BLaER1 treated with 17β-estradiol and CSF1 and Interleukin-3, amounts not matched to agents 10 nM and 100 nM (cell line): ENCODE data around the gene PI4KA.
"Not testable (repeated sequence)": the region's sequence is repeated elsewhere in the genome, so short reads cannot be mapped to it uniquely, and the experiment has no call there.

Experiments used
- H3K27ac ChIP-seq, 11 experiments: shearing (Covaris generic); formaldehyde crosslinking; 2 replicates each; pipeline ENCODE4 v1.8.1; 2022
- H3K27me3 ChIP-seq, 11 experiments: shearing (Covaris generic); formaldehyde crosslinking; 2 replicates each; pipeline ENCODE4 v1.8.1; 2022
- H3K36me3 ChIP-seq, 11 experiments: shearing (Covaris generic); formaldehyde crosslinking; 2 replicates each; pipeline ENCODE4 v1.8.1; 2022
- H3K4me1 ChIP-seq, 10 experiments: shearing (Covaris generic); formaldehyde crosslinking; 2 replicates each; pipeline ENCODE4 v1.8.1; 2022
- H3K4me2 ChIP-seq, 11 experiments: shearing (Covaris generic); formaldehyde crosslinking; 2 replicates each; pipeline ENCODE4 v1.8.1; 2022
- H3K4me3 ChIP-seq, 10 experiments: shearing (Covaris generic); formaldehyde crosslinking; 2 replicates each; pipeline ENCODE4 v1.8.1; 2022
- H3K9ac ChIP-seq, 11 experiments: shearing (Covaris generic); formaldehyde crosslinking; 2 replicates each; pipeline ENCODE4 v1.8.1; 2022
- H3K9me3 ChIP-seq, 11 experiments: shearing (Covaris generic); formaldehyde crosslinking; replicated peaks in 1 of 11; 2 replicates each; pipeline ENCODE4 v1.8.1; 2022
- H4K20me1 ChIP-seq, 11 experiments: shearing (Covaris generic); formaldehyde crosslinking; 2 replicates each; pipeline ENCODE4 v1.8.1; 2022
- Cebpa-rat ChIP-seq, 11 experiments: shearing (Covaris generic); IDR thresholded peaks; 2 replicates each; pipeline ENCODE4 v1.8.1; 2022

Gene PI4KA

DNA sequence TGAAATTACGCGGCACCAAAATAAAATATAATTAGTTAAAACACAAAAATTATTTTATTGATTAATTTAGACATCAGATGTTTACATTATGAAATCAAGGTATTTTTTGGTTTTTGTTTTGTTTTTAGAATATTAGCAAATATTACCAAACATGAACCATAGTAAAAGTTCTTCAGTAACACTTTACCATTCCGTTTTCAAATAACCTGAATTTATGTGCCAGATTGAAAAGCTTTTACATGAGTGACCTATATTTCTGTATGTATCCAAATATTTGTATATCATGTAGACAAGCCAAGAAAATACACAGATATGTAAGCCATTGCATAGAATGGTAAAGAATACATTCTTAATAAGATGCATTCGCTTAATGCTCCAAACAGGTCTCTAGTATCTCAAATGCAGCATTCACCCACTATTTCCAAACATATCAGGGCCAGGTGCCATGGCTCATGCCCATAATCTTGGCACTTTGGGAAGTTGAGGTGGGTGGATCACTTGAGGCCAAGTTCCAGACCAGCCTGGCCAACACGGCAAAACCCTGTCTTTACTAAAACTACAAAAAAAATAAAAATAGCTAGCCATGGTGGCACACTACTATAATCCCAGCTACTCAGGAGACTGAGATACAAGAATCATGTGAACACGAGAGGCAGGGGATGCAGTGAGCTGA lies 187.1 kb downstream of the PI4KA start:
- H3K4me1 ChIP-seq = no peaks in the 10 kb centered on the region
- no peak overlapping the region for H3K4me2 ChIP-seq
- H3K9me3 ChIP-seq = no peaks in the 10 kb centered on the region
- no peaks in the 10 kb centered on the region for H4K20me1 ChIP-seq
- TF ChIP-seq Cebpa-rat (IDR thresholded peaks at IDR 0.05) = no peak
- H3K4me3 ChIP-seq = no peak overlapping the region
- H3K36me3 ChIP-seq = no peaks in the 10 kb centered on the region
- H3K9ac ChIP-seq = no peak overlapping the region
- peaks cover 0 to 14% (median 4%) of the 10 kb centered on the region in 11 experiments; a peak in 8 of 22 replicates for H3K27me3 ChIP-seq
- H3K27ac ChIP-seq = no peak overlapping the region

DNA sequence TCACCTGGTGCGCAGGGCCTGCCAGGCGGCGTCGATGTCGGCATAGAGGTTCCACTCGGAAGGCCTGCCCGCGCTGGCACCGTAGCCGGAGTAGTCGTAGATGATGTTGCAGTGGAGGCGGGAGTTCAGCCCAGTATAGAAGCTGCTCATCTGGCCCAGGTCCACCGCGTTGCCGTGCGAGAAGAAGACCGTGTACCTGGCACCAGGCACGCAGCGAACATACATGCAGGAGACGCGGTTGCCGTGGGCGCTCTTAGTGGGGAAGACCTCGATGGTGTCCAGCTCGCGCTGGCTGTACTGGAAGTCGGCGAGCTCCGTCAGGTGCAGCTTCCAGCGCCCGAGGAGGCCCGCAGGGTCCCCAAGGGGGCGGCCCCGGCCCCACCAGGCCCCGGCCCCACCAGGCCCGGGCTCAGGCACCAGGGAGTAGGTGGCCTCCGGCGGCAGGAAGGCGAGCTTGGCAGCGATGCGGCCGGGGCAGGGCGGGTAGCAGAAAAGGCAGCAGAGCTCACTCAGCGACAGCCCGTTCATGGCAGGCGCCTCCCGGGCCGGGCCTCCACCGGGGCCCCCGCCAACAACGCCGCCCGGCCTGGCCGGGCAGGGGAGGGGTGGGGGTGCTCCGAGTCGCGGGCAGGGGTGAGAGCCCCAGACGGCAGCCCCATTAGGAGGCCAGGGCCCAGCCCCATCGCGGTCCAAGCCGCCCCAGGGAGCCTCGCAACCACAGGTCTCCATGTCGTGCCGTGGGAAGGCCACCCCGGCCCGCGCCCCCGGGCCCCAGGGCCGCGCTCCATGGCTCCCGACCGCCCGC lies 188.0 kb downstream of the PI4KA start:
- H3K9me3 ChIP-seq, H3K9ac ChIP-seq, H3K27ac ChIP-seq, H3K4me1 ChIP-seq, H3K4me3 ChIP-seq, H3K4me2 ChIP-seq, H3K36me3 ChIP-seq, H4K20me1 ChIP-seq: not testable (repeated sequence)
- H3K27me3 ChIP-seq = peaks cover 0 to 14% (median 4%) of the 10 kb centered on the region in 11 experiments; a peak in 8 of 22 replicates

- not testable (repeated sequence) for H3K9ac ChIP-seq, H3K27ac ChIP-seq, H4K20me1 ChIP-seq, H3K4me1 ChIP-seq, H3K4me3 ChIP-seq, H3K4me2 ChIP-seq, H3K36me3 ChIP-seq, H3K9me3 ChIP-seq
- peaks cover 0 to 14% (median 4%) of the 10 kb centered on the region in 11 experiments; a peak in 8 of 22 replicates for H3K27me3 ChIP-seq
Observed at GRCh38 chr22:20669884-20670283, 188.7 kb downstream of the PI4KA start.

DNA sequence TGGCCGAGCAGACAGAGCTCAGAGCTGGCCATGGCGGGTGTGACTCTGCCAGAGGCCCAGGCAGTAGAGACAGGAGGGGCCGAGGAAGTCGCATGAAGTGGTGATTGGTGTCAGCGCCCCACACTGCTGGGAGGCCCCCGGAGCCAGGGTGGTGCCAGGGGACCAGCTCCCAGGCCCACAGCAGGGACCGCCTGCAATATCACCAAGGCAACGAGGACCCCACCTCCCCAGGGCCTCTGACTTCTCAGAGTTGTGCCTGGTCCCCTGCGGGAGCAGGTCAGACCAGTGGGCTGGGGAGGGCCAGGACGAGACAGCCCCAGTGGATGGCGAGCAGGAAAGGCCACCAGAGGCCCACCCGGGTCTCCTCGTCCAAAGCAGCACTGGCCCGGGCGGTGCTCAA lies 189.1 kb downstream of the PI4KA start:
- H3K4me1 ChIP-seq, H3K36me3 ChIP-seq, H3K27ac ChIP-seq: not testable (repeated sequence)

GRCh38 chr22:20668769-20669168 lies 189.8 kb downstream of the PI4KA start:
- not testable (repeated sequence) for H4K20me1 ChIP-seq, H3K9me3 ChIP-seq, H3K36me3 ChIP-seq, H3K27ac ChIP-seq, H3K4me3 ChIP-seq, H3K9ac ChIP-seq, H3K4me2 ChIP-seq, H3K4me1 ChIP-seq
- peaks cover 0 to 14% (median 4%) of the 10 kb centered on the region in 11 experiments; a peak in 8 of 22 replicates for H3K27me3 ChIP-seq

More for the DNA sequence above, 189.1 kb downstream of the PI4KA start:
- H4K20me1 ChIP-seq, H3K4me3 ChIP-seq, H3K4me2 ChIP-seq, H3K9ac ChIP-seq, H3K9me3 ChIP-seq: not testable (repeated sequence)
- H3K27me3 ChIP-seq = peaks cover 0 to 14% (median 4%) of the 10 kb centered on the region in 11 experiments; a peak in 8 of 22 replicates

GRCh38 chr22:20668226-20668625 lies 190.4 kb downstream of the PI4KA start:
- not testable (repeated sequence) for H3K36me3 ChIP-seq, H3K4me3 ChIP-seq, H3K4me2 ChIP-seq, H4K20me1 ChIP-seq, H3K27ac ChIP-seq, H3K9ac ChIP-seq, H3K4me1 ChIP-seq
- Histone ChIP-seq H3K9me3 (peaks cover 11 to 14% (median 13%) of the 10 kb centered on the region in 11 experiments), H3K27me3 (peaks cover 0 to 14% (median 4%) of the 10 kb centered on the region in 11 experiments; a peak in 8 of 22 replicates)

GRCh38 chr22:20667548-20667947 lies 191.1 kb downstream of the PI4KA start:
- H4K20me1 ChIP-seq, H3K4me1 ChIP-seq, H3K27ac ChIP-seq, H3K9ac ChIP-seq, H3K36me3 ChIP-seq, H3K4me2 ChIP-seq, H3K4me3 ChIP-seq: not testable (repeated sequence)
- H3K9me3 ChIP-seq = peaks cover 18 to 21% (median 20%) of the 10 kb centered on the region in 11 experiments
- peaks cover 0 to 14% (median 4%) of the 10 kb centered on the region in 11 experiments; a peak in 8 of 22 replicates for H3K27me3 ChIP-seq

GRCh38 chr22:20666560-20666959 lies 192.1 kb downstream of the PI4KA start:
- Histone ChIP-seq H4K20me1 (no peaks in the 10 kb centered on the region), H3K4me1 (peaks cover 0 to 4% (median 0%) of the 10 kb centered on the region in 10 experiments; a peak in 1 of 20 replicates), H3K9ac (no peak overlapping the region), H3K27me3 (peaks cover 0 to 14% (median 4%) of the 10 kb centered on the region in 11 experiments; a peak in 8 of 22 replicates), H3K4me2 (no peak overlapping the region), H3K4me3 (no peak overlapping the region), H3K27ac (no peak overlapping the region), H3K36me3 (no peaks in the 10 kb centered on the region; a peak in 1 of 22 replicates), H3K9me3 (peaks cover 18 to 24% (median 22%) of the 10 kb centered on the region in 11 experiments)
- no peak for TF ChIP-seq Cebpa-rat (IDR thresholded peaks at IDR 0.05)

GRCh38 chr22:20664594-20664959 lies 194.0 kb downstream of the PI4KA start:
- Histone ChIP-seq H3K27me3 (0 out of 22 replicates have a peak, but pooled peaks cover 0 to 1% (median 0%) of the 10 kb centered on the region in 11 experiments), H3K27ac (no peak overlapping the region), H3K9me3 (peaks cover 18 to 24% (median 22%) of the 10 kb centered on the region in 11 experiments), H3K36me3 (no peaks in the 10 kb centered on the region; a peak in 1 of 22 replicates), H3K4me2 (no peak overlapping the region), H3K4me3 (no peak overlapping the region), H3K4me1 (peaks cover 0 to 6% (median 0%) of the 10 kb centered on the region in 10 experiments; a peak in 1 of 20 replicates), H3K9ac (no peak overlapping the region), H4K20me1 (no peaks in the 10 kb centered on the region)
- no peak for TF ChIP-seq Cebpa-rat (IDR thresholded peaks at IDR 0.05)
